BLaER1 treated with 17β-estradiol and CSF1 and Interleukin-3, amounts not matched to agents 10 nM and 100 nM (cell line): ENCODE results near the gene EFCAB14.

Experiments
- H3K27ac ChIP-seq, 11 experiments: shearing (Covaris generic); formaldehyde crosslinking; 2 replicates each; pipeline ENCODE4 v1.8.1; 2022
- H3K27me3 ChIP-seq, 11 experiments: shearing (Covaris generic); formaldehyde crosslinking; 2 replicates each; pipeline ENCODE4 v1.8.1; 2022
- H3K36me3 ChIP-seq, 11 experiments: shearing (Covaris generic); formaldehyde crosslinking; 2 replicates each; pipeline ENCODE4 v1.8.1; 2022
- H3K4me1 ChIP-seq, 10 experiments: shearing (Covaris generic); formaldehyde crosslinking; 2 replicates each; pipeline ENCODE4 v1.8.1; 2022
- H3K4me2 ChIP-seq, 11 experiments: shearing (Covaris generic); formaldehyde crosslinking; 2 replicates each; pipeline ENCODE4 v1.8.1; 2022
- H3K4me3 ChIP-seq, 10 experiments: shearing (Covaris generic); formaldehyde crosslinking; 2 replicates each; pipeline ENCODE4 v1.8.1; 2022
- H3K9ac ChIP-seq, 11 experiments: shearing (Covaris generic); formaldehyde crosslinking; 2 replicates each; pipeline ENCODE4 v1.8.1; 2022
- H3K9me3 ChIP-seq, 11 experiments: shearing (Covaris generic); formaldehyde crosslinking; replicated peaks in 1 of 11; 2 replicates each; pipeline ENCODE4 v1.8.1; 2022
- H4K20me1 ChIP-seq, 11 experiments: shearing (Covaris generic); formaldehyde crosslinking; 2 replicates each; pipeline ENCODE4 v1.8.1; 2022
- Cebpa-rat ChIP-seq, 11 experiments: shearing (Covaris generic); IDR thresholded peaks; 2 replicates each; pipeline ENCODE4 v1.8.1; 2022

EFCAB14 gene

GRCh38 chr1:46691997-46692790 is 26.7 kb downstream of the EFCAB14 start:
- Histone ChIP-seq H3K9me3 (peaks cover 0 to 15% (median 10%) of the 10 kb centered on the region in 11 experiments; a peak in 15 of 22 replicates), H3K27ac (no peak overlapping the region), H4K20me1 (peaks cover 5 to 75% (median 35%) of the 10 kb centered on the region in 11 experiments; a peak in 16 of 22 replicates), H3K4me2 (no peak overlapping the region), H3K4me1 (peaks cover 11 to 24% (median 15%) of the 10 kb centered on the region in 10 experiments; a peak in 19 of 20 replicates), H3K4me3 (no peak overlapping the region), H3K9ac (no peak overlapping the region), H3K27me3 (no peaks in the 10 kb centered on the region), H3K36me3 (peaks cover 87 to 92% (median 88%) of the 10 kb centered on the region in 11 experiments)
- TF ChIP-seq Cebpa-rat (IDR thresholded peaks at IDR 0.05), result no peak

GRCh38 chr1:46690931-46691421 is 27.9 kb downstream of the EFCAB14 start:
- Histone ChIP-seq H3K27me3 (no peaks in the 10 kb centered on the region), H3K27ac (no peak overlapping the region), H3K36me3 (peaks cover 87 to 92% (median 88%) of the 10 kb centered on the region in 11 experiments), H3K4me1 (peaks cover 12 to 25% (median 21%) of the 10 kb centered on the region in 10 experiments; a peak in 19 of 20 replicates), H3K4me2 (no peak overlapping the region), H3K9me3 (peaks cover 0 to 10% (median 9%) of the 10 kb centered on the region in 11 experiments; a peak in 15 of 22 replicates), H3K4me3 (no peak overlapping the region), H3K9ac (no peak overlapping the region), H4K20me1 (peaks cover 5 to 76% (median 26%) of the 10 kb centered on the region in 11 experiments; a peak in 16 of 22 replicates)
- TF ChIP-seq Cebpa-rat (IDR thresholded peaks at IDR 0.05), result no peak

- no peak for TF ChIP-seq Cebpa-rat (IDR thresholded peaks at IDR 0.05)
- no peaks in the 10 kb centered on the region for H3K27me3 ChIP-seq
- H3K36me3 ChIP-seq, result peaks cover 87 to 92% (median 88%) of the 10 kb centered on the region in 11 experiments
- no peak overlapping the region for H3K27ac ChIP-seq
- H3K9me3 ChIP-seq, result no peaks in the 10 kb centered on the region
- H3K9ac ChIP-seq, result no peak overlapping the region; a peak in 1 of 22 replicates
- peaks cover 5 to 77% (median 26%) of the 10 kb centered on the region in 11 experiments; a peak in 16 of 22 replicates for H4K20me1 ChIP-seq
- peaks cover 12 to 25% (median 21%) of the 10 kb centered on the region in 10 experiments; a peak in 19 of 20 replicates for H3K4me1 ChIP-seq
- H3K4me2 ChIP-seq, result no peak overlapping the region
- no peak overlapping the region for H3K4me3 ChIP-seq
Observed at GRCh38 chr1:46689897-46690296, 29.0 kb downstream of the EFCAB14 start.

GRCh38 chr1:46689356-46689755 is 29.6 kb downstream of the EFCAB14 start:
- Histone ChIP-seq H3K4me1 (peaks cover 12 to 25% (median 21%) of the 10 kb centered on the region in 10 experiments; a peak in 19 of 20 replicates), H3K9me3 (no peaks in the 10 kb centered on the region), H3K4me2 (no peak overlapping the region), H4K20me1 (peaks cover 5 to 77% (median 26%) of the 10 kb centered on the region in 11 experiments; a peak in 16 of 22 replicates), H3K27ac (no peak overlapping the region), H3K9ac (peak overlapping the region in 1 of 11 experiments; percentile 19; a peak in 1 of 22 replicates), H3K36me3 (peaks cover 92 to 95% (median 94%) of the 10 kb centered on the region in 11 experiments), H3K4me3 (no peak overlapping the region), H3K27me3 (no peaks in the 10 kb centered on the region)
- no peak for TF ChIP-seq Cebpa-rat (IDR thresholded peaks at IDR 0.05)

- Histone ChIP-seq H3K27me3 (no peaks in the 10 kb centered on the region), H3K4me3 (no peak overlapping the region), H4K20me1 (peaks cover 3 to 70% (median 19%) of the 10 kb centered on the region in 11 experiments; a peak in 16 of 22 replicates), H3K27ac (peak overlapping the region in 4 of 11 experiments; percentile 20 to 51 (median 40); a peak in 7 of 22 replicates), H3K4me1 (peaks cover 12 to 25% (median 21%) of the 10 kb centered on the region in 10 experiments; a peak in 19 of 20 replicates), H3K9ac (peak overlapping the region in 3 of 11 experiments; percentile 6 to 32 (median 16); a peak in 2 of 22 replicates), H3K36me3 (peaks cover 98 to 100% (median 100%) of the 10 kb centered on the region in 11 experiments), H3K9me3 (no peaks in the 10 kb centered on the region), H3K4me2 (peak overlapping the region in 8 of 11 experiments; percentile 18 to 67 (median 46); a peak in 12 of 22 replicates)
- TF ChIP-seq Cebpa-rat (IDR thresholded peaks at IDR 0.05), result no peak
Observed at GRCh38 chr1:46687921-46688509, 30.9 kb downstream of the EFCAB14 start.

- Histone ChIP-seq H3K36me3 (peaks cover 100% of the 10 kb centered on the region in 11 experiments), H3K27me3 (no peaks in the 10 kb centered on the region), H3K4me2 (peak overlapping the region in 8 of 11 experiments; percentile 18 to 67 (median 46); a peak in 12 of 22 replicates), H4K20me1 (peaks cover 0 to 61% (median 15%) of the 10 kb centered on the region in 11 experiments; a peak in 15 of 22 replicates), H3K4me3 (no peak overlapping the region), H3K27ac (peak overlapping the region in 5 of 11 experiments; percentile 20 to 51 (median 40); a peak in 8 of 22 replicates), H3K4me1 (peaks cover 12 to 25% (median 21%) of the 10 kb centered on the region in 10 experiments; a peak in 19 of 20 replicates), H3K9ac (peak overlapping the region in 4 of 11 experiments; percentile 3 to 32 (median 11); a peak in 2 of 22 replicates), H3K9me3 (no peaks in the 10 kb centered on the region)
- no peak for TF ChIP-seq Cebpa-rat (IDR thresholded peaks at IDR 0.05)
Observed at GRCh38 chr1:46687093-46687659, 31.7 kb downstream of the EFCAB14 start.

GRCh38 chr1:46686255-46686654 is 32.7 kb downstream of the EFCAB14 start:
- Histone ChIP-seq H3K9me3 (no peaks in the 10 kb centered on the region), H3K27ac (no peak overlapping the region), H3K4me3 (no peak overlapping the region), H3K9ac (no peak overlapping the region), H3K36me3 (peaks cover 100% of the 10 kb centered on the region in 11 experiments), H3K4me1 (peaks cover 12 to 25% (median 21%) of the 10 kb centered on the region in 10 experiments; a peak in 19 of 20 replicates), H3K4me2 (no peak overlapping the region), H3K27me3 (no peaks in the 10 kb centered on the region), H4K20me1 (peaks cover 0 to 55% (median 12%) of the 10 kb centered on the region in 11 experiments; a peak in 10 of 22 replicates)
- TF ChIP-seq Cebpa-rat (IDR thresholded peaks at IDR 0.05), result no peak

- H3K36me3 ChIP-seq, result peaks cover 100% of the 10 kb centered on the region in 11 experiments
- H3K4me2 ChIP-seq, result no peak overlapping the region
- no peaks in the 10 kb centered on the region for H3K9me3 ChIP-seq
- H3K27me3 ChIP-seq, result no peaks in the 10 kb centered on the region
- no peak overlapping the region for H3K27ac ChIP-seq
- H3K9ac ChIP-seq, result no peak overlapping the region
- no peak overlapping the region for H3K4me3 ChIP-seq
- peaks cover 0 to 43% (median 5%) of the 10 kb centered on the region in 11 experiments; a peak in 10 of 22 replicates for H4K20me1 ChIP-seq
- TF ChIP-seq Cebpa-rat (IDR thresholded peaks at IDR 0.05), result no peak
- H3K4me1 ChIP-seq, result peaks cover 11 to 23% (median 19%) of the 10 kb centered on the region in 10 experiments; a peak in 19 of 20 replicates
Observed at GRCh38 chr1:46684670-46685069, 34.2 kb downstream of the EFCAB14 start.
